HL-60/S4 treated with retinoic acid at 250 ng/mL for 4 days and 3 days (cell line): ENCODE data around the gene RER1.

Experiments
- in situ Hi-C: fragments of 300-500 bp; cut with MboI; formaldehyde crosslinking; loops from 2 replicates; pipeline ENCODE4 v1.7.0; 2022; ENCODE audit warnings: low sequenced_read_pairs

Gene RER1

GRCh38 chr1:2391041-2391930 lies at the start of gene RER1, which contains the start of gene MORN1:
TSS of gene RER1 (plus strand) at chr1:2391841. CDS start at chr1:2395791, 3,950 bp downstream.
TSS of gene MORN1 (minus strand) at chr1:2391554. CDS start at chr1:2391533, 21 bp downstream.
- in situ Hi-C loops = no loop called here

GRCh38 chr1:2342384-2343022 lies 49.1 kb upstream of the RER1 start:
- in situ Hi-C loops = no loop called here

DNA sequence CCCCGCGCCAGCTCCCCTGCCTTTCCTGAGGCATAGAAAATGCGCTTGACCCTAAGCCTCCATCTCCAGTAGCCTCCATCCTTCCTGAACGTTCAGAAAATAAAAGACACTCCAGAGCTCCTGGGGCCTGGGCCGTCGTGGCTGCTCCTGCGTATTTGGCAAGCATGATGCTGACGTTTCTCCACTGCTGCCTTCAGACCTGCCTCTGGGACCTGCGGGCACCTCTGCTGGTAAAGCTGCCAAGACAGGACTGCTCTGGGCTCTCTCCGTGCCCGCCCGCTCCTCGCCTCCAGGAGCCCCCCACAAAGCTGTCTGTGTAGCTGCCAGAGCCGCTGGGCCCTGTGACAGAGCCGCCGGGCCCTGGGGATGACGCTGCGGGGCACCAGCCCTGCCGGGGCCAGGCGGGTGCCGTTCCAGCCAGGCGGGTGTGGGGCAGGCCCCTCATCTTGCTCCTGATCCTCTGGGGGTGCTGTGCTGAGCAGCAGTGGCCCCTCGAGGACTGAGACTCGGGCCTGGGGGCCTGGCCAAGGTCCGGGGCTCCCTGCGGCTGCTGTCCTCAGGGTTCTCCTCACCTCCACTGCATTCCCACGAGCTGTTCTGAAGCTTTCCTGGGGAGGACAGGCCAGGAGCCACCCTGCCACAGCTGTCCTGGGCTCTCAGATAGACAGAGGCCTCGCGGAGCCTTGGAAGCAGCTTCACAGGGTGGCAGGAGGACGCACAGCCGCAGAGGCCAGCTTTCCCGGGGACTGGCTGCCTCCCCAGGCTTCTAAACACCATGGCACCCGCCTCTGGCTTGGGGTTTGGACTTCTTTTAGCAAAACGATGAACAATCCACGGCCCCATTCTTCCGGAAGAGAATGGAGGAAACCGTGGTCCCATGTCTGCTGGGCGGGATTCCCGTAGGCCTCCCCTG lies 48.4 kb upstream of the RER1 start:
- in situ Hi-C loops = no loop called here

DNA sequence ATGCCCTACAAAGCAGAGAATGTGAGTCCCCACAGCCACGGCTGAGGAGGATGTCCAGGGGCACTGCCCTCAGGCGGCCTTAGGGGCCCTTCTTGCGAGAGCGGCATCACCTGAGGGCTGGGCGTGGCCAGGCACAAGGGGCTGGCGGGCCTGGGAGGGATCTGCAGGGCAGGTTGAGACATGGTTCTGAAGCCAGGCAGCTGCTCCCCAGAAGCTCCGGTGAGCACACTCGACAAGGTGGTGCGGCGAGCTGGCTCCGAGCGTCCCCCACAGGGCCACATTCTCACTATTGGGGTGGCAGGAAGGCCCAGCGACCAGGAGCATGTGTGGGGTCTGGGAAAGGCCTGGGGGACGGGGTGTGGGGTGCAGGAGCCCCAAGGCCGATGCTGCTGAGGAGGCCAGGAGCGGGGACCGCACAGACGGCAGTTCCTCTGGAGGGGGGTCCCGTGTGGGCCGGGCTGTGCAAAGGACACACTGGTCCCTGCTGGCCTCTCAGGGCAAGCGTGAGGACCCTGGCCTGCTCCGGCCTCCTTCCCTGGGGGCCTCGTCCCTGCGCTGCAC lies 47.4 kb upstream of the RER1 start:
- in situ Hi-C loops = no loop called here

GRCh38 chr1:2344744-2345296 lies 46.8 kb upstream of the RER1 start:
- in situ Hi-C loops = no loop called here

GRCh38 chr1:2345297-2346075 lies 46.2 kb upstream of the RER1 start:
- in situ Hi-C loops = no loop called here

GRCh38 chr1:2346691-2347408 lies 44.8 kb upstream of the RER1 start:
- in situ Hi-C loops = no loop called here

GRCh38 chr1:2347409-2347785 lies 44.2 kb upstream of the RER1 start:
- in situ Hi-C loops = no loop called here

- in situ Hi-C loops = no loop called here
These were observed 43.7 kb upstream of the RER1 start for GRCh38 chr1:2347896-2348295.

DNA sequence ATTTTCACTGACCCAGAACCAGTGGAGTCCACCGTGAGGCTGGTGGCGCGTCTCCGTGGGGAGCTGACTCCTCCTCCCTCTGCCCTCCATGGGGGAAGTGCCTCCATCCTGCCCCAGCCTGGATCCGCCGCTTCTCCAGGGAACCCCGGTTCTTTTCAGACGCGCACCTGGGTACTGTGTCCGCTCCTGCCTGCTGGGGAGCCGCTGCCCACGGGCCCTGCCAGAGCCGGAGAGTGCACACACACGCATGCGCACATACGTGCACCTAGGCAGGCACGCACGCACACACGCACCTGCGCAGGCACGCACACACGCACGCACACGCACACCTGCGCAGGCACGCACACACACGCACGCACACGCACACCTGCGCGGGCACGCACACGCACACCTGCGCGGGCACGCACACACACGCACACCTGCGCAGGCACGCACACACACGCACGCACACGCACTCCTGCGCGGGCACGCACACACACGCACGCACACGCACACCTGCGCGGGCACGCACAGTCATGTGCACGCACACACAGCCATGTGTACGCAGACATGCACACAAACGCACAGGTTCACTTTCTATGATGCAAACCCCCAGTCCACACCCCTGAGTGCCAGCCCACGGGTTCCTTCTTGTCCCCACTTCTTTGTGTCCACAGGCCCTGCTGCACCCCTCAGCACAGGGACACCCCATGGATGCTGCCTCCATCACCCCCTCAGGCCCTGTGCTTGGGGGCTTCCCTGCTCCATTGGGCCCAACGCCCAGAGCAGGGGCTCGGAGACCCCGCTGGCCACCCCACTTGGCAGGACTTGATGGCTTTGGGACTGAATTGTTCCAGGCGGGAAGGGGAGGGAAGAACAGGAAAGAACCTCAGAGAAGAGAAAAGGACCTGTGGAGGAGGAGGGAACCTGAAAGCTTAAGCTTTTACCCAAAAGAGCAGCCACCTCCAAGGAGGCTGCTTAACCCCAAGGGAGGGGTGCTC lies 43.0 kb upstream of the RER1 start:
- in situ Hi-C loops = no loop called here

- in situ Hi-C loops = loop anchor here (25.0 kb wide), 1 partner anchor 388 kb away; no protein-coding TSS in a partner anchor
These were observed 41.8 kb upstream of the RER1 start for GRCh38 chr1:2349806-2350205.

DNA sequence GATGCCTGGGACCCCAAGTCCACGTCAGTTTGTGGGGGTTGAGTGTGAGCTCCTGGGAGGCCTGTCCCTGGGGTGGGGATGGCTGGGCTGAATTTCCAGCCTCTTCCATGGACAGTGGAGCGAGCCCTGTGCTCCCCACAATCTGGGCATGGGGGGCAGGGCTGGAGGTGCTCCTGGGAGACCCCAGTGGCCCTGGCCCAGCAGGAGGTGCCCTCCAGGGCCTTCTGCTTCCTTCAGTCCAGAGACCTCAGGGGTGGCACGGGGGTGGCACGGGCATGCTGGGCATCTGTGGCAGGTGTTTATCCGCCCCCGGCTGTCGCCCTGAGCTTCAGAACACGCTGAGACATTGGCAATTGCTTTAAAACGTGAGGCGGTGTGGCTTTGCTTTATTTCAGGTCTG lies 41.1 kb upstream of the RER1 start:
- in situ Hi-C loops = loop anchor here (25.0 kb wide), 1 partner anchor 388 kb away; no protein-coding TSS in a partner anchor

- in situ Hi-C loops = loop anchor here (25.0 kb wide), 1 partner anchor 389 kb away; no protein-coding TSS in a partner anchor
These were observed 40.6 kb upstream of the RER1 start for GRCh38 chr1:2350911-2351655.

DNA sequence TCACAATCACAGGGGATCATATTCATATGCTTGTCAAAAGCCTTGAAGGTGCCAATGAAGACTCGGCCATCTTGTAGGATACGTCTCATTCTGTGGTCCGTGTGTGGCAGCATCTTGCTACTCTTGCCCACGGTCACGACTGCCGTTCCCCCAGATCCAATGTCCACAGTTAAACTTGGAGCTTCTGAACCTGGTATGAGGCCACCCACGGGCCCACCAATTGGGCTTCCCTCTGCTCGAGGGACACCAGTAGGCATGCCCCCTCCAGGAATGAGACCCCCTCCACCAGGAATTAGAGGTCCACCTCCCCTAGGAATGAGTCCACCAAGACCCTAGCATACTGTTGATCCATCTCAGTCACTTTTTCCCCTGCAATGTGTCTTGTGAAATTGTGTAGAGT lies 39.9 kb upstream of the RER1 start:
- in situ Hi-C loops = loop anchor here (25.0 kb wide), 1 partner anchor 389 kb away; no protein-coding TSS in a partner anchor

GRCh38 chr1:2352341-2352896 lies 39.2 kb upstream of the RER1 start:
- in situ Hi-C loops = loop anchor here (25.0 kb wide), 1 partner anchor 390 kb away; no protein-coding TSS in a partner anchor

- in situ Hi-C loops = loop anchor here (25.0 kb wide), 1 partner anchor 391 kb away; no protein-coding TSS in a partner anchor
These were observed 38.6 kb upstream of the RER1 start for GRCh38 chr1:2352897-2353550.
